Activated CD8-positive, alpha-beta memory T cell treated with anti-CD3 and anti-CD28 coated beads, Interleukin-2, amount 10 ng/mL, durations not matched to agents 7 days and 5 days (primary cell): Measurements from ENCODE around the gene MTMR1. TPM values are rescaled to one million over a fixed set of nuclear protein-coding genes. Genes with fewer than 3 reads are reported as not detected.

Source experiments
- ATAC-seq: fragments of 150-1000 bp; cut with Tn5 transposase; one replicate; pipeline ENCODE4 v1.10.0; 2021; ENCODE audit warnings: moderate library complexity
- CTCF ChIA-PET: fragments of 350-600 bp; sonication (Branson Sonifier 250); formaldehyde crosslinking; loops from one replicate; lab custom pipeline; 2021; ENCODE audit warnings: antibody characterized with exemption; lab: Charles Lee
- DNase-seq: peaks from one replicate; pipeline ENCODE4 v3.0.0-alpha.2; 2020
- H3K27ac Mint-ChIP-seq: one replicate; pipeline ENCODE4 v1.8.0; 2021; ENCODE audit warnings: mild to moderate bottlenecking, mixed read lengths
- H3K27me3 Mint-ChIP-seq: one replicate; pipeline ENCODE4 v1.8.0; 2021; ENCODE audit warnings: mixed read lengths
- H3K36me3 Mint-ChIP-seq: one replicate; pipeline ENCODE4 v1.8.0; 2021; ENCODE audit warnings: mild to moderate bottlenecking, mixed read lengths
- H3K4me1 Mint-ChIP-seq: one replicate; pipeline ENCODE4 v1.8.0; 2021; ENCODE audit warnings: mixed read lengths
- H3K4me3 Mint-ChIP-seq: one replicate; pipeline ENCODE4 v1.8.0; 2021; ENCODE audit warnings: mild to moderate bottlenecking, moderate library complexity, mixed read lengths
- H3K9me3 Mint-ChIP-seq: one replicate; pipeline ENCODE4 v1.8.0; 2022; ENCODE audit warnings: low read depth, mixed read lengths
- total RNA-seq, 2 experiments: library from RNA; stranded (reverse); gene quantifications; one replicate each; pipeline ENCODE4 v1.2.3, GENCODE V29; 2021

MTMR1 gene
- total RNA-seq, 2 experiments from 2014 or later = 32.7 to 34.7 TPM

DNA sequence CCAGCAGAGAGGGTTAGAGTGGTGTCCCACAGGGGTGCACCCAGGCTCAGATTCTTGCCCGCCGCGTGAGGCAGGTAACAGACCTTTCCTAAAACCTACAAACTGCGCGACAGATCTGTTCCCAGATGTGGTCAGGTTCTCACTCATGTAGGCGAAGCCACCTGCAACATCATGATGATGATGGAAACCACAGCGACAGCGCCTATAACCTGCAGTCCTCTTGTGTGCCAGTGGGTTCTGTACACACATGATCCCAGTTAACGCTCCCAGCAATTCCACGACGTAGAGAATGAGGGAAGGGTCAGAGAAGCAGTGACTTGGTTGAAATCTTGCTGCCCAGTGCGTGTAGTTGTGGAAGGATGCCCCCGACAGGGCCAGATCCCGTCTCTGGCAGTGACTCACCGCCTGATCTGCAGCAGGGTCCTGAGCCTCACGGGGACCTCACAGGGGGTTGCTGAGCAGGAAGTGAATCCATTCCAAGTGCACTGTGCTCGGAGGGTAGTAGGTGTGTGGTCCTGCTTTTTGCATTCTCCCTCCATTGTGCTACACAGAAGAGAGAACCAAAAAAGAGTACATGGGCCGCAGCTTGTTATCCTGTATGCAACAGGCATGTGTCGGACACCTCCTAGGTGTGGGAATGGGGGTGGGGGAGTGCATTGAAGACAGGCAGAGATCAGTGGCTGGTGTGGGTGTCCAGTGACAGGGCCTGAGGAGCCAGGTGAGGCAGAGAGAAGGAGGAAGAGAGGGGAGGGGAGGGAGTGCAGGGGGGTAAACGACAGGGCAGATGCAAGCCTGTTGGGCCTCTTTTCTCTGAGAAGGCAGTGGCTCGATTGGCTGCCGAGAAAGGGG, 66.6 kb downstream of the MTMR1 start:
- Mint-ChIP-seq H3K4me3 (no peak overlapping the region), H3K27ac (no peak overlapping the region), H3K36me3 (peaks cover 8% of the 10 kb centered on the region), H3K9me3 (no peaks in the 10 kb centered on the region), H3K4me1 (peaks cover 10% of the 10 kb centered on the region), H3K27me3 (no peaks in the 10 kb centered on the region)
- DNase-seq (no peak), ATAC-seq (no peak)
- CTCF ChIA-PET = no interaction called here

- DNase-seq = no peak
- Mint-ChIP-seq H3K9me3 (no peaks in the 10 kb centered on the region), H3K4me1 (no peaks in the 10 kb centered on the region), H3K36me3 (peaks cover 2% of the 10 kb centered on the region), H3K27me3 (no peaks in the 10 kb centered on the region), H3K27ac (no peak overlapping the region), H3K4me3 (no peak overlapping the region)
- CTCF ChIA-PET = no interaction called here
- no peak for ATAC-seq
These were observed 68.1 kb downstream of the MTMR1 start for GRCh38 chrX:150761176-150761818.

DNA sequence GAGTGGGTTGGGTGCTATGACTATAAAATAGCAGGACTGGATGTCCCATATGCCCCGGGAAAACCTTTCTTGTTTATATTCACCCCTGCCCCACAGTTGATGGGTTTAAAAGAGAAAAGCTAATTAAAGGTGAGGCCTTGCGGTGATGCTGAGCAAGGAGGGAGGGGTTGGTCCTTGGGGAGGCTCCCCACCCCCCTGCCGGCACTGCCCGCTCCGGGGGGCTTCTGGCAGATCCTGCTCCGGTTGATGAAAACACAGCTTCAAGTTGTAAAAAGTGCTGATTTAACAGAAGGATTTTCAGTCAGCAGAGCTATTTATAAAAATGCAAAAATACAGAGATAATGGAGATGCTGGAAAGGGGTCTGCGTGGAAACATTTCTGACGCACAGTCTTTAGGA, 68.6 kb downstream of the MTMR1 start:
- Mint-ChIP-seq H3K4me3 (no peak overlapping the region), H3K9me3 (no peaks in the 10 kb centered on the region), H3K27me3 (no peaks in the 10 kb centered on the region), H3K36me3 (peaks cover 2% of the 10 kb centered on the region), H3K27ac (no peak overlapping the region), H3K4me1 (no peaks in the 10 kb centered on the region)
- ATAC-seq = no peak
- CTCF ChIA-PET = no interaction called here
- no peak for DNase-seq

DNA sequence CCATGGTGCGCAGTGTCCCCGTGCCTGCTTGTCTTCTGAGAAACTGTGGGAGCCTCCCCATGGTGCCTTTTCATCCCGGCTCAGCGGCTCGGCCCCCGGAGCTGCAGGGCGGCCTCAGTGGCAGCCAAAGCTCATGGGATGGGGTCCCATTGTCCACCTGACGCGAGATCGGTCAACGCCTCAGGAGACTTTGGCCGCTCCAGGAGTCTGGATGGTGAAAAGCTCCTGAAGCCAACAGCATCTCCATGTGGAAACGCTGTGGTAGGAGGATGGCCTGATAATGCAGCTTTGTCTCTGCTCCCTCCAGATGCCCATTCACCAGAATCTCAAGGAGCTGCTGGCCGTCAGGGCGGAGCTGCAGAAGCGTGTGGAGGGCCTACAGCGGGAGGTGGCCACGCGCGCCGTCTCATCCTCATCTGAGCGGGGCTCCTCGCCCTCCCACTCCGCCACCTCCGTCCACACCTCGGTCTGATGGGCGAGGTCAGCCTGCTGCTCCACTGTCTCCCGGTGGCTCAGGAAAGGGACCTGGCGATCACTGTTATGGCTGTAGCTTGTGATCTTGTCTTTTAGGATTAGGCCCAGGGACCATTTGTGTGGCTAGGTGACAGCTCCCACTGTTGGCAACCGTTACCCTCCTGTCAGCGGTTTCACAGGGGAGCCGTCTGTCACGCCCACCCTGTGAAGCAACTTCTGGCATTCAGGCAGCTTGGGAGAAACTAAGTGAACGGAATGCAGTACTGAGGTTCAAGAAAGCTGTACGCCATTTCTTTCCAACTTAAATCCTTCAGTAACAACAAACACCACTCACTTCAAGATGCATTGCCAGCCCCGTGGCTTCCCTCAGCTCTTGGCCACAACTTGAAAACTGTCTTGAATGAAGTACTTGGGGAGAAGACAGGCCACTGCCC, 69.3 kb downstream of the MTMR1 start:
- Mint-ChIP-seq H3K27ac (no peak overlapping the region), H3K4me1 (no peaks in the 10 kb centered on the region), H3K36me3 (no peaks in the 10 kb centered on the region), H3K27me3 (no peaks in the 10 kb centered on the region), H3K4me3 (no peak overlapping the region), H3K9me3 (no peaks in the 10 kb centered on the region)
- CTCF ChIA-PET = no interaction called here
- no peak for DNase-seq
- ATAC-seq = no peak

DNA sequence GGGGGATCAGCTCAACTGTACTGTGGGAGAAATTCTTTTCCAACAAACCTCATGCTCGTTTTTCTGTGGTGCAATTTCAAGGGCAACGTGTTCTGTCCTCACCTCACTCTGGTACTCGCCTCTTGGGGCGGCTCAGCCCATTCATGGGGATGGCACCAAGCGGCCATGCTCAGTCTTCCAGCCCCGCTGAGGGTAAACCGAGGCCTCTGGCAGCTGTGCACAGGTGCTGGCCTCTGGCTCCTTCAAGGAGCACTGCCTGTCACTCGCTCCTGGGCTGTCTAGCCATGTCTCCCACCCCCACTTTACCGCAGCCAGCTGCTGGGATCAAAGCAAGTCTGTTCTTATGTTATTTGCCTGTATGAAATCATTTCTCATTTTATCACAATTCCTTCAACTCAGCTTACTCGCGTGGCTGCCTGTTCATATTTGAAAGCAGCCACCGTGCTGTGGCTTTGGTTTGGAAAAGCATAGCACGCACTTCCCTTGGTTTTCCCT, 70.2 kb downstream of the MTMR1 start:
- Mint-ChIP-seq H3K4me1 (peaks cover 5% of the 10 kb centered on the region), H3K27ac (no peak overlapping the region), H3K4me3 (no peak overlapping the region), H3K36me3 (no peaks in the 10 kb centered on the region), H3K27me3 (no peaks in the 10 kb centered on the region), H3K9me3 (no peaks in the 10 kb centered on the region)
- CTCF ChIA-PET = interaction anchor here (1.1 kb wide), 1 partner anchor 9 kb away, joined by 7 read pairs; no protein-coding TSS in a partner anchor
- ATAC-seq (no peak), DNase-seq (no peak)

DNA sequence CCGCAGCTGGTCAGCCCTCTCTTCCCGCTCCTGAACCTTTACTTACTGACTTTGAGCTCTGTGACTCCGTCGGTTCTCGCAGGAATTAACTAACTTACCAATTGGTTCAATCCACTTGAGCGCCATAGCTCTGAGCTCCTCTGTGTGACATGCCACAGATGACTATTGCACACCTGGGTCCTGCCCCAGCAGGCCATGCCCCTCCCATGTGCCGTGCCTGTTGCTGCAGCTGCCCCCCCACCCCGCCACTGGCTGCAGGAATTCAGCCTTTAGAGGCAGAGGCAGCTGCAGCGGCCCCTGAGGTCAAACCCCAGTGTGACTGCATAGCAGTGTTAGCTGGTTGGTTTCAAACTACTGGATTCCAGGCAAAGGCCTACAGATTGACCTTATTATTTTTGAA, 70.6 kb downstream of the MTMR1 start:
- DNase-seq = no peak
- H3K4me1 Mint-ChIP-seq = peaks cover 5% of the 10 kb centered on the region
- no peaks in the 10 kb centered on the region for H3K36me3 Mint-ChIP-seq
- CTCF ChIA-PET = interaction anchor here (1.1 kb wide), 1 partner anchor 8 kb away, joined by 7 read pairs; no protein-coding TSS in a partner anchor
- H3K4me3 Mint-ChIP-seq = no peak overlapping the region
- H3K27me3 Mint-ChIP-seq = no peaks in the 10 kb centered on the region
- no peak overlapping the region for H3K27ac Mint-ChIP-seq
- no peak for ATAC-seq
- no peaks in the 10 kb centered on the region for H3K9me3 Mint-ChIP-seq

GRCh38 chrX:150765237-150765636, 72.0 kb downstream of the MTMR1 start:
- Mint-ChIP-seq H3K4me1 (peaks cover 5% of the 10 kb centered on the region), H3K27me3 (no peaks in the 10 kb centered on the region), H3K9me3 (no peaks in the 10 kb centered on the region), H3K27ac (no peak overlapping the region), H3K4me3 (no peak overlapping the region), H3K36me3 (no peaks in the 10 kb centered on the region)
- DNase-seq (no peak), ATAC-seq (no peak)
- CTCF ChIA-PET = interaction anchor here (1.1 kb wide), 1 partner anchor 314 kb away, joined by 3 read pairs; no protein-coding TSS in a partner anchor

DNA sequence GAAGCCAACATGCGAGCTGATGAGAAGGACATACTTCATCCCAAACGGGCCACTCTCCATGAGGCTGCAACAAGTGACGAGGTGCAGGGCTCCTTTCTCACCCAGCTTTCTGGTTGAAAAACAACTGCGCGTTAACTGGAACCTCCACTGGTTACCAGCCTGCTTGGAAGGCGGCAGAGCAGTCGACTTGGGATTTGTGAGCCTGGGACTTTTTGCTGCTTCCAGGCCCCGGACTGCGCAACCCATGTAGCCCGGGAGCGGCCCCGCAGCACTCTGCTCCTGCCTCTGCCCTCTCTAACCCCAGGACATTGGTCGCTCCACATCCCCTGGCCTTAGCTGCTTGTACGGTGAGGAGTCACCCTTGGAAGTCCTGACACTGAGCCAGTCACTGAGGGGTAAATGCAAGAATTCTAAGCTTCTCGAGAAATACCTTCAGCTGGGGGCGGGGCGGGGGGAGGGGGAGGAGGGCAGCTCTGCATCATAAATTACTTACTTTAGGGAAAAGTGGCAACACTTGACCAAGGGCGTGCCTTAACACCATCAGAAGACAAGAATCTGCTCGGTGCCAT, 72.7 kb downstream of the MTMR1 start:
- ATAC-seq = no peak

GRCh38 chrX:150766351-150767044, 73.3 kb downstream of the MTMR1 start:
- CTCF ChIA-PET = interaction anchor here (1.0 to 1.3 kb wide), 3 partner anchors 28 to 315 kb away, joined by 3 to 7 read pairs (median 3); no protein-coding TSS in a partner anchor
- no peak overlapping the region for H3K27ac Mint-ChIP-seq

More for the DNA sequence above, 72.7 kb downstream of the MTMR1 start:
- no peaks in the 10 kb centered on the region for H3K36me3 Mint-ChIP-seq
- peaks cover 5% of the 10 kb centered on the region for H3K4me1 Mint-ChIP-seq
- no peaks in the 10 kb centered on the region for H3K9me3 Mint-ChIP-seq
- H3K4me3 Mint-ChIP-seq = no peak overlapping the region
- no peaks in the 10 kb centered on the region for H3K27me3 Mint-ChIP-seq
- CTCF ChIA-PET = interaction anchor here (1.1 kb wide), 1 partner anchor 314 kb away, joined by 3 read pairs; no protein-coding TSS in a partner anchor
- H3K27ac Mint-ChIP-seq = no peak overlapping the region
- no peak for DNase-seq

DNA sequence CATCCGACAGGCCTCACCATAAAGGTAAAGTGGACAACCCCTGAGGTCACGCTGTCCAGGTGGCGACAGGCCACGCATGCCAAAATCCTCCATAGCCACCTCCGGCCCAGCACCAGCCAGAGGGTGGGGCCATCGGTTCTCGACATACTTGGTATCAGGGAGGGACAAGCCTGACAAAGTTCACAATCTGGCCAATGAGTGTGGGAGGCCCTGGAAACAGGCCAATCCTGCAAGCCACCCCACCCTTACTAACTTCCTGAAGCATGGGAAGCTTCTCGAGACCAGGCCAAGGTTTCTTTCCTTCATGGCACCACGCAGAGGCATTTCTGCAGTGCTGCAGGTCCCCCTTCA, 73.8 kb downstream of the MTMR1 start:
- CTCF ChIA-PET = interaction anchor here (1.0 to 1.3 kb wide), 2 partner anchors 29 to 315 kb away, joined by 3 to 7 read pairs; no protein-coding TSS in a partner anchor
- no peak for DNase-seq
- ATAC-seq = no peak
- Mint-ChIP-seq H3K9me3 (no peaks in the 10 kb centered on the region), H3K27ac (no peak overlapping the region), H3K4me1 (peaks cover 5% of the 10 kb centered on the region), H3K4me3 (no peak overlapping the region), H3K36me3 (no peaks in the 10 kb centered on the region), H3K27me3 (no peaks in the 10 kb centered on the region)

More at GRCh38 chrX:150766351-150767044, 73.3 kb downstream of the MTMR1 start:
- DNase-seq = no peak
- Mint-ChIP-seq H3K9me3 (no peaks in the 10 kb centered on the region), H3K4me3 (no peak overlapping the region), H3K27me3 (no peaks in the 10 kb centered on the region), H3K36me3 (no peaks in the 10 kb centered on the region), H3K4me1 (peaks cover 5% of the 10 kb centered on the region)
- no peak for ATAC-seq

- H3K4me1 Mint-ChIP-seq = peaks cover 5% of the 10 kb centered on the region
- H3K27me3 Mint-ChIP-seq = no peaks in the 10 kb centered on the region
- no peak overlapping the region for H3K4me3 Mint-ChIP-seq
- H3K36me3 Mint-ChIP-seq = no peaks in the 10 kb centered on the region
- H3K9me3 Mint-ChIP-seq = no peaks in the 10 kb centered on the region
- no peak overlapping the region for H3K27ac Mint-ChIP-seq
- peak; percentile 45 for ATAC-seq
- DNase-seq = no peak
- CTCF ChIA-PET = interaction anchor here (1.0 to 1.3 kb wide), 2 partner anchors 29 to 314 kb away, joined by 3 to 7 read pairs; no protein-coding TSS in a partner anchor
These were observed 74.4 kb downstream of the MTMR1 start for GRCh38 chrX:150767475-150768131.

DNA sequence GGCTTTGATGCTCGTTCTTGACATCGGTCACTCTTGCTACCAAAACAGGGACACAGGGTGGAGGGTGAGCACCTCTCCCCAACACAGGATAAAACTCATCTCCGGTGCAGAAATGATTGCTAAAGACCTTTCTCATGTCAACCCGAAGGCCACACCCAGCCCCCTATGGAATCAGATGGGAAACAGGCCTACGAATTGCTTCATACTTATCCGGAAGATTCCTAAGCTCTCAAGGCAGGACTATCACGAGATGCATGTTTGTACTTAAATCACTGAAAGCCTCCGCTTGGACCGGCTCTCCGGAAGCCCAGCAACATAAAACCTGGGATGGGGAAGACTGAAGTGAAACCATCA, 74.9 kb downstream of the MTMR1 start:
- DNase-seq = no peak
- ATAC-seq = no peak
- Mint-ChIP-seq H3K9me3 (no peaks in the 10 kb centered on the region), H3K27me3 (no peaks in the 10 kb centered on the region), H3K27ac (no peak overlapping the region), H3K4me1 (peaks cover 5% of the 10 kb centered on the region), H3K4me3 (no peak overlapping the region), H3K36me3 (no peaks in the 10 kb centered on the region)
- CTCF ChIA-PET = no interaction called here
